ENCODE data around the gene RMND5B.

- TF ChIP-seq CTCF (IDR thresholded peaks at IDR 0.05 in 8 of 11, conservative IDR thresholded peaks at IDR 0.05 in 3 of 11) (no peak), POLR2A (IDR thresholded peaks at IDR 0.05) (no peak), POLR2AphosphoS5 (IDR thresholded peaks at IDR 0.05) (no peak)
Observed at GRCh38 chr5:178085316-178085715, 45.5 kb upstream of the RMND5B start.
